Panc1 (cell line): ENCODE results near the gene KCNMA1. TPM values are rescaled to one million over a fixed set of nuclear protein-coding genes. Genes with fewer than 3 reads are reported as not detected.

ENCODE experiments used
- ATAC-seq: fragments of 200-7000 bp; cut with Tn5 transposase; 2 replicates; pipeline ENCODE4 v1.9.1; 2020; ENCODE audit warnings: mild to moderate bottlenecking, moderate library complexity
- BruUV-seq: library from RNA; stranded (reverse); fragments of 400-500 nt; replicated peaks from 2 replicates; lab custom pipeline; 2021; lab: Mats Ljungman, UMichigan
- CTCF ChIA-PET: fragments of 300-600 bp; sonication (Branson Sonifier 250); formaldehyde crosslinking; loops from one replicate; lab custom pipeline; 2022; ENCODE audit warnings: antibody characterized with exemption; lab: Charles Lee
- POLR2A ChIA-PET: fragments of 300-600 bp; sonication (Branson Sonifier 250); formaldehyde crosslinking; loops from one replicate; lab custom pipeline; 2022; ENCODE audit warnings: antibody characterized with exemption; lab: Charles Lee
- DNase-seq: peaks from one replicate; pipeline ENCODE4 v3.0.0-alpha.2; 2010; ENCODE audit warnings: low read depth, low spot score
- H3K27ac ChIP-seq: 2 replicates; pipeline ENCODE4 v1.5.1; 2011; ENCODE audit warnings: mild to moderate bottlenecking, low read length, inconsistent platforms
- H3K27me3 ChIP-seq: fragments of 200-500 bp; sonication (Bioruptor generic); 2 replicates; pipeline ENCODE4 v1.6.0; 2014; ENCODE audit warnings: low read length, inconsistent platforms; ENCODE audit not compliant: control insufficient read depth, insufficient read depth
- H3K36me3 ChIP-seq: fragments of 200-500 bp; sonication (Bioruptor generic); 2 replicates; pipeline ENCODE4 v1.5.1; 2014; ENCODE audit warnings: inconsistent platforms, mild to moderate bottlenecking, low read length, moderate library complexity; ENCODE audit not compliant: control insufficient read depth, insufficient read depth
- H3K4me1 ChIP-seq: 2 replicates; pipeline ENCODE4 v1.5.1; 2011; ENCODE audit warnings: inconsistent platforms, mild to moderate bottlenecking, low read length, moderate library complexity; ENCODE audit not compliant: control insufficient read depth, insufficient read depth
- H3K4me3 ChIP-seq, 2 experiments: 2 replicates each; pipeline ENCODE4 v1.5.1; 2011 to 2012; ENCODE audit warnings: low read depth in 2 of 2, low read length in 2 of 2, mild to moderate bottlenecking in 2 of 2, inconsistent platforms in 1 of 2, moderate library complexity in 1 of 2
- H3K9me3 ChIP-seq: fragments of 200-500 bp; sonication (Bioruptor generic); 2 replicates; pipeline ENCODE4 v1.5.1; 2014; ENCODE audit warnings: low read depth, mild to moderate bottlenecking, inconsistent platforms, low read length, moderate library complexity; ENCODE audit not compliant: control insufficient read depth, insufficient read depth
- CTCF ChIP-seq: fragments of 450-650 bp; IDR thresholded peaks from 2 replicates; pipeline ENCODE4 v1.5.1; 2017; ENCODE audit warnings: mild to moderate bottlenecking
- POLR2AphosphoS5 ChIP-seq: IDR thresholded peaks from 2 replicates; pipeline ENCODE4 v1.6.1; 2012; ENCODE audit warnings: mild to moderate bottlenecking, low read depth, low read length, moderate library complexity
- REST ChIP-seq, 2 experiments: IDR thresholded peaks; 2 replicates each; pipeline ENCODE4 v1.6.1; 2011 to 2012; ENCODE audit warnings: low read depth in 2 of 2, control low read depth in 1 of 2, low read length in 1 of 2, mild to moderate bottlenecking in 1 of 2, moderate library complexity in 1 of 2; ENCODE audit not compliant: insufficient read depth in 1 of 2
- SIN3A ChIP-seq: IDR thresholded peaks from 2 replicates; pipeline ENCODE4 v1.6.1; 2012; ENCODE audit warnings: low read depth, mild to moderate bottlenecking, low read length, moderate library complexity, borderline replicate concordance; ENCODE audit not compliant: insufficient read depth
- TCF7L2 ChIP-seq: IDR thresholded peaks from 2 replicates; pipeline ENCODE4 v1.6.1; 2011; ENCODE audit warnings: mild to moderate bottlenecking, low read depth, low read length, inconsistent platforms
- in situ Hi-C: cut with HindIII; loops from 2 replicates; pipeline ENCODE4 v1.10.0; 2016; ENCODE audit warnings: low sequenced_read_pairs, low pct_unique_long_range_greater_than_20kb
- intact Hi-C: fragments of 100-400 bp; cut with micrococcal nuclease; formaldehyde crosslinking; loops from one replicate; pipeline ENCODE4 v1.10.0; 2022; ENCODE audit not compliant: unreplicated experiment
- total RNA-seq: library from RNA; stranded (reverse); gene quantifications from one replicate; pipeline ENCODE4 v1.2.1, GENCODE V29; 2021; ENCODE audit not compliant: unreplicated experiment

Gene KCNMA1
- total RNA-seq, 1 experiment from 2014 or later, result 91.9 TPM

- CTCF ChIA-PET, result no interaction called here
- no peak for ATAC-seq
Measured at GRCh38 chr10:76906256-76906655, 731.4 kb downstream of the KCNMA1 start.

GRCh38 chr10:76905251-76905650, 732.4 kb downstream of the KCNMA1 start:
- in situ Hi-C loops, result no loop called here
- no peak overlapping the region for H3K27ac ChIP-seq
- BruUV-seq, result no TSS peak
- no peaks in the 10 kb centered on the region; the same call in 1 of the 2 replicates for H3K36me3 ChIP-seq
- no peaks in the 10 kb centered on the region for H3K27me3 ChIP-seq
- no peak for DNase-seq
- CTCF ChIA-PET, result no interaction called here
- H3K4me1 ChIP-seq, result no peaks in the 10 kb centered on the region
- ATAC-seq, result no peak
- H3K9me3 ChIP-seq, result no peaks in the 10 kb centered on the region
- H3K4me3 ChIP-seq, result no peak overlapping the region
- POLR2A ChIA-PET, result no interaction called here
- TF ChIP-seq REST (IDR thresholded peaks at IDR 0.05; ENCODE audit: insufficient read depth in 1 of 2, low read depth in 2 of 2, low read length in 1 of 2), result no peak
- no peak for TF ChIP-seq CTCF
- TF ChIP-seq TCF7L2, result no peak
- TF ChIP-seq SIN3A, result no peak
- no peak for TF ChIP-seq POLR2AphosphoS5
- intact Hi-C loops, result no loop called here

More at GRCh38 chr10:76906256-76906655, 731.4 kb downstream of the KCNMA1 start:
- no peak for TF ChIP-seq CTCF
- TF ChIP-seq SIN3A, result no peak
- TF ChIP-seq POLR2AphosphoS5, result no peak
- no peak for TF ChIP-seq TCF7L2
- no peak for TF ChIP-seq REST (IDR thresholded peaks at IDR 0.05; ENCODE audit: insufficient read depth in 1 of 2, low read depth in 2 of 2, low read length in 1 of 2)
- in situ Hi-C loops, result no loop called here
- H3K27me3 ChIP-seq, result no peaks in the 10 kb centered on the region
- no TSS peak for BruUV-seq
- H3K36me3 ChIP-seq, result no peaks in the 10 kb centered on the region; the same call in 1 of the 2 replicates
- no peak for DNase-seq
- intact Hi-C loops, result no loop called here
- POLR2A ChIA-PET, result no interaction called here
- no peaks in the 10 kb centered on the region for H3K4me1 ChIP-seq
- H3K4me3 ChIP-seq, result no peak overlapping the region
- H3K27ac ChIP-seq, result no peak overlapping the region
- no peaks in the 10 kb centered on the region for H3K9me3 ChIP-seq
